CD4-positive, alpha-beta T cell treated with Interleukin-2 at 100 ng/mL for 4 hours (primary cell): Measurements from ENCODE around the gene TTLL7.

Source experiments
- DNase-seq: peaks from one replicate; pipeline ENCODE4 v3.0.0-alpha.2; 2020; ENCODE audit warnings: low spot score

The TTLL7 gene

DNA sequence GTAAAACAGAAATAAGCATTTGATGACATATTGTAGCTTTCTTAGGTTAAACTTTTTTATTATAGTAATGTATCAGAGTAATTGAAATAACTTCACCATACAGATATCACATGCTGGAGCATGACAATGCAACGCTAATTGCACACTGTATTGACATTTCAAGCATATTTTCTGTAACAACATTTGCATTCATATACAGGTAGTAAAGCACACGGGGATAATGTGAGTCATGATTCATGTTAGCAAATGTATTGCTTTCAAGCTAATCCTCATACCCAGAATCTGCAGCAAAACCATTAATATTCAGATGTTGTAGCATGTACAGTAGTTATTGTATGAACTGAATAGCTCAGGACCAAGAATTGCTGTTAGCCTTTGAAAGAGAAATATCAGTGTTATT, 133.9 kb downstream of the TTLL7 start:
- no peak for DNase-seq

DNA sequence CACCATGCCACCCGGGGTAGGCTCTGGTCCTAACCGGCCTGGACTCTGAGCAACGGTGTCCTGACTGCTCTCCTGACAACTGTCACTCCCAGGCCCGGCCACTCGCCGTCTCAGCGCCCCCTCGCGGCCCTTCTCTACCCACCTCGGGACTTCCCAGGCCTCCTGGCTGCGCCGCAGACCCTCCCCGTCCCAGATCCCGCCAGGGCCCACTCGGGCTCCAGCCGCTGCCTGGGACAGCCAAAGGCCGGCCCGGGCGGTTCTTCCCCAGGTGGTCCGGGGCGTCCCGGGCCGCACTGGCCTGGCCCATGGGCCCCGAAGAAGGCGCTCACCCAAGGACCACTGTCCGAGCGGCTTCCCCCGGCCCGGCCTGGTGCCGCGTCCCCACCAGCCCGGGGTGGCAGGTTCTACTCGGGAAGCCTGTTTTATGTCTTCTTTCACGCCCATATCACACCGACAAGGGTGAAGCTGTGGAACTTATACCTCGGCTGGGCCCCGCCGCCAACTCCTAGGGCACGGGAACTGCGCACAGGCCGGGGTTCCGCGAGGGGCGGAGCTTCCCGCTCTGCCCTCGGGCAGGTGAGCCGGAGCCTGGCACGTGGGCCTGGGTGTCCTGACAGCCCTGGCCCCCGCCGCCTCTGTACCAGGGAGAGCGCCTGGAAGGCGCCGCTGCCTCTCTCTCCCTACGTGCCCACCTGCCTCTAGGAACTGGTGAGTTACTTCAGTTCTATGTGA, 138.3 kb downstream of the TTLL7 start:
- DNase-seq = peak; percentile 68

DNA sequence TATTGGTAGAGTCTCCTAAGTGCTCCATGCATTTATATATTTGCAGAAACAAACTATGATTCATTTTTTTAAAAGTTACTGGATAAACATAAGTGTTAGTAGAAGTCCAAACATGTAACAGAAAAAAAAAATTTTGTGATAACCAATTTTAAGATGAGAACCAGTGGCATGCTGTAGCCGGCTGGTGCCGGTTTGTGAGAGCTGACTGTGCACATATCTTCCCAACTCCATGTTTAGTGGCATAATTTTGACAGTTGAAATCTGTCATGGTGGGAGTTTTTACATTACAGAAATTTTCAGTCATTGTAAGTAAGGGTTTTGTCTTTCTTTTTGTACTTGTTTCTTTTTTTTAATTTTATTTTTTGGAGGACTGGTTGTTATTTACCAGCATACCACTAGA, 141.2 kb downstream of the TTLL7 start:
- no peak for DNase-seq

DNA sequence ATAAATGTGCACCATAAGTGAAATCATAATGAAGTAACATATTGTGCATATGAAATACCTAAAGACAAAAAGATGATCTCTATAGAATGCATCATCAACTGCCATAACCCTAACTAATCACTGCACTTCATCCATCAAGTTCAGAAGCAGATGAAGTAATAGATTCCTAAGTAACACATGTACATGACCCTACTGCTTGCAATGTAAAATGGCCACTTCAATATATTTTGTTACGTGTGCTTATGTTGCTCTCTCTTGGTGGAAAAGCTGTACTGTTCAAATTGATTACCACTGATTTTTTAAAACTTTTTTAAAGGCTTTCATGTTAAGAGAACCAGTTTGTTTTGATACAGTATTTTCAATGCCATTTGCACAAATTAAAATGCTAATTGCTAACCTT, 141.8 kb downstream of the TTLL7 start:
- DNase-seq = no peak

DNA sequence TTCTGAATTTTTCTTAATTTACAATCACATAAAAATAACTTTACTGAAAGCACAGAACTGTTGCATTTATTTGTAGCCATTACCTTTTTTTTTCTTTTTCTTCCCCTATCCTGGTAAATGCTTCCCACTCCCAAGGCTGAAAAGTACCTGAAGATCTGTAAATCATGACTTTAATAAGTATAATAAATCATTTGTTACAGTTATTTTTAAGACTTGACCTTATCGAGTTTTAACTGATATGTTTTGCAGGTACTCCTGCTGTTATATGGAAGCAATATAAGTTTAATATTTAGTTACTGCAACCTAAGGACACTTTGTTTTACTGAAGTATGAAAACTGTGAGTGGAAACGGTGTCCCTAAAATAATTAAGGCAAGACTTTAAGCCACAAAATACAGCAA, 142.6 kb downstream of the TTLL7 start:
- no peak for DNase-seq

DNA sequence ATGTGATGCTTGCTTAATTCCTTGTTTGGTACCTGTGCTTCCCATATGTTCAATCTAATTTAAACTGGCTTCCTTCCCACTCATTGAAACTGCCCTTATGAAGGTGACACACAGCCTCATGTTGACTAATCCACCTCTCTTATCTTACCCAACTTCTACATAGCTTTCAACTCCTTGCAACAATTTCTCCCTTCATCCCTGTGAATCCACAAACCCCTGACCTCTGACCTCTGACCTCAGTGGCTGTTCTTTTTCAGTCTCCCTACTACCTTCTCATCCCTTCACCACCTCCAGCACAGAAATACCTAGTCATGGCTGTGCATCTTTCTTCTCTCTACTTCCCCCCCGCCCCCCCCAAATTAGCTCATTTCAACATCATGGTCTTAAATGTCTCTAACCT, 144.5 kb downstream of the TTLL7 start:
- no peak for DNase-seq

DNA sequence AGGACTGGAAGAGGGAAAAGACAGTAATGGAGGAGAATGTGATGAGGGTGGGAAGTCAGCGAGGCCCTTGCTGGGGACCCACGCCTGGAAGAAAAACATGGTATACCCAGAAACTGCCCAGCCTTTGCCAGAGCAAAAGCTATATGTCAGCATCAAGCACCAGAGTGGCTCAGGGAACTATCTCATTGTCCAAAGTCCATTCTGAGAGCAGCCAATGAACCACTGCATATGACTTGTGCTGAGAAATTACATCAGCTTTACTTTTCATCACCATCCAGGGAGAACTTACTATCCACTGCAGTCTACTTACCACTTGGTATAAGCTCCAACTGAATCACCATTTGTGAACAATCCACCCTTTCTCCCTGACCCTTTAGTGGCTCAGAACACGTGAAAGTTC, 148.1 kb downstream of the TTLL7 start:
- no peak for DNase-seq

DNA sequence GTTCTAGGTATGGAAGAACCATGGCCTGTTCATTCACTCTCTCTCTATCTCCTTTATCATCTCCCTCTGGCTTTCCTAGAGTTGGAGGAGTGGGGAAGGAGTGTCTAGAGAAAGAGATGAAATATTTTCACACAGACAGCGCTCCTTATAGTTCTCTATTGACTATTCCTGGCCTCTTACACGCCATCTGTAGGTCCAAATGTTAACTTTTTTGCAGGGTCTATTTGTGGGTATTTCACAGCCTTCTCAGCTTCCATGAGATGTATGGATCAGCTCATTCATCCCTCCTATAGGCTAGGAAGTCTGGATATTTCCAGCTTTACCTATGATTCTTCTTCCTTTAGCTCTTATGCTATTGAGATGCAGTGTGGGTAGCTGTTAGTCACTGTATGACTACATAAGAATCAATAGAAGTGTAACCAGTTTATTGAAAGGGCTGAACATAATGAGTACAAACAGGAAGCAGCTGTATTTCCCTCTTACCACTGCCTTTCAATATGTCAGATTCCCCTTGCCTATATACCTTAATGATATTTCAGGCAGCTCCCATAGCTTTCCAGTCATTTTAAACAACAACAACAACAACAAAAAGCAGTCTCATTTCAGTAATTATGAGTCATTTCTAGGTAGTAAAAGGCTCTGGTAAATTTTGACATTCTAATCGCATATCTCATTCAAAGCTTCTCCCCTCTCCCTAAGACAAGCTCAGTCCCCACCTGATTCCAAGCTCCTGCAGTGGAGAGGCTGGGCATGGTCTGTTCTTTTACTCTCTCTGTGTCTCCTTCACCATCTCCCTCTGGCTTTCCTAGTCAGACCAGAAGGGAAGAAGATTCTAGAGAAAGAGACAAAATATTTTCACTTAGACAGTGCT, 149.5 kb downstream of the TTLL7 start:
- no peak for DNase-seq

DNA sequence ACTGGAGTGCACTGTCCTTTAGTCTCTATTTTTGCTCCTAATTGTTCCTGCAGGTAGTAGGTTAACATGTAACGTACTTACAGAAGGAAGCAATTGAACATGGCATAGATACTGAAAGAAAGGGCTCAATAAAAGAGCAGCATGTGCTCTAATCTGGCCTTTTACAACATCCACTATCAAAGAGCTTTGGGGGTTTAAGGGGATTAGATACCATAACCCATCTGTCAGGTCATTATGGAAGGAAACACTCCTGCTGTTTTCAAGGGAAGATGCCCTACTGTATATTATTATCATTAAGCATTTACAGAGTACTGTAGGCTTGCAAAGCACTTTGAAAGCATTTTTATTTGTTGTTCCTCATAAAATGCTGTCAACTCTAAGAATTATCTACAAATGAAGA, 152.8 kb downstream of the TTLL7 start:
- no peak for DNase-seq

DNA sequence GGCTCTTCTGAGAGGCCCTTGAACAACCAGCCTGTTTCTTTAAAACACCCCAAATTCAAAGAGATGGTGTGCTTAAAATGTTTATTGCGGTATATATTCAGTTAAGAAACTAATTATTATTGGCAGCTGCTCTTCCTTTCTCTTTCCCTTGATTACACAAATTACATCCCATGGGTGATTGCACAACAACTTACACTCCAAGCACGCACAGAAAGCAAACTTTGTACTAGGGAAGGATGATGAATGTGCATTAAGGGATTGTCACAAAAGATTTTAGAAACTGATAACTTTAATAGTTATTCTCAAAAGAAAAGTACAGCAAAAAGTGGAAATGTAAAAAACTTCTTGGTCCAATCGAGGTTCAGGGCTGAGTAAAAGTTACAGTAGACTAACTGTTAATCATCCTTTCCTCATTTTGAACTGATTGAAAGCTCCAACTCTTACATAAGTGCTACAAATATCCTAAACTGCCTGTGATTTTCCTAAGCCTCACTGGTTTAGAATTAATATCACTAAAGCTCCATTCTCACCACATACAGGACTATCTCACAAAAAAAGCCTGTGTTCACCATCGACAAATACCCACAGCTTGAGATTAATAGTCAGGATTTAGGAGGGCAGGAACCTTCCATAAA, 153.4 kb downstream of the TTLL7 start:
- no peak for DNase-seq

DNA sequence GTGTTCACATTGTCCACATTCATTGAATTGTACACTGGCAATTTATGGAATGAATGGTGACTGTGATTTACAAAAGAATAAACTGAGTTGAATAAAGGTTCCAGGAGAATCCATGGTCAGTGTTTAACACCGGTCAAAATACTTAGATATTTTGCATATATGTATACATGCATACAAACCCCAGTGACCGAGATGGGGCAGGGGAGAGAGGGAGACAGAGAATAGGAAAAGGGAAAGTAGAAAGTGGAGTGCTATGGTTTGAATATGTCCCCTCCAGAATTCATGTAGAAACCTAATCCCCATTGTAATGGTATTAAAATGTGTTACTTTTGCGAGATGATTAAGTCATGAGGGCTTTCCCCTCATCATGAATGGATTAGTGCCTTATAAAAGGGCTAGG, 154.4 kb downstream of the TTLL7 start:
- DNase-seq = no peak

DNA sequence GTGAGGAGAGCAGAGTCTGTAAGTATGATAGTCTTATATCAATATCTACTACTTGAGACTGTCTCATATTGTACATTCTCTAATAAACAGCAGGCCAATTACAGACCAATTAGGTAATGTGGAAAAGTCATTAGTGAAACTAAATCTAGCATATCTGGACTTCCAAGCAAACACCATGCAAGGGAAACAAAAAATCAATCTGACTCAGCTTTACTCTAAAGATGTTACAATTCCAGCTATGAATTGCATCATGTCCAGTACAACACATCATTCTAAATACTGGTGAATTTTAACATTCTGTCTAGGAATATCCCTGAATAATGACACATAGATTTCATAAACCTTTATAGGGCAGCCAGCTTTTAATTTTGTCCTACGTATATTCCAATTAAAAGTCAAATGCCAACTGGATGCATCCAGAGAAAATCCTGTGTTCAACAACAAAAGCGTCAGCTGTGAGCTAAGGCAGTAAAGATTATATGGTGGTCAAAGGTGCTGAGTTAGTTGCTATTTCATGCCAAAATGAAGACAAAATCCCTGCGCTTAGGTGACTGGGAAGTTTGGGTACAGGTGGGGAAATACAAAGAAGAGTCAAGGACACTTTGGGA, 159.3 kb downstream of the TTLL7 start:
- no peak for DNase-seq

DNA sequence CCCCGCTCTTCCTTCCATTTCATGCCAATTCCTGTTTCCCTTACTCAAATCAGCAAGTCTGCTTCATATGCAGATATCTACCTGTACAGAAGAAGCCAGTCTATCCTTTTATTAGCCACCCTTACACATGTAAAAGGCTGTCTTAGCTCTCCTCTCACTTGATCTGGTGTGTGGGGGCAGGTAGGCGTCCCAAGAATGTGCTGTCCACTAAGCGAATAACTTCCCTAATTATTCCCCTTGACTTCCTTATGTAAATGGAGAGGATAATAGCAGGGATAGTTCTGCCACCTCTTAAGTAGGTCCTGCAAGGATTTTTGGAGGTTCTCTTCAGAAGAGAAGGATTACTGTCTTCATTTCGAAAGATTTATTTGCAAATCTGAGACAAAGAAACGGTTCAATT, 160.4 kb downstream of the TTLL7 start:
- no peak for DNase-seq

DNA sequence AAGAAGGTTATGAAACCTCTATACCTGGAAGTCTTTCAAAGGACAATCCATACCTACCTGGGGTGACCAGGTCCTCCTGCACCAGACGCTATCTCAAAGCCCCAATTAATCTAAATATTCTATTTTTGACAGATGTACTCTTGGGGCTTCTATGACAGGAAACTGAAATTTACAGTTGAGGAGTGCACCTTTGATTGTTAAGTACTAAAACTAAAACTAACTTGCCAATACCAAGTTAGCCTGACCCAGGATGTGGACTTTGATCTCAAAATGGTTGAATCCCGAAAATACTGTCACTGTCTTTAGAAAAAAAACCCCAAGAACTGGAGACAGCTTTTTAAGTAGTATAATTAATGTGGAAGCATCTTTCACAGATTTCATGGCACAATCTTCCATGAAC, 162.4 kb downstream of the TTLL7 start:
- DNase-seq = no peak

DNA sequence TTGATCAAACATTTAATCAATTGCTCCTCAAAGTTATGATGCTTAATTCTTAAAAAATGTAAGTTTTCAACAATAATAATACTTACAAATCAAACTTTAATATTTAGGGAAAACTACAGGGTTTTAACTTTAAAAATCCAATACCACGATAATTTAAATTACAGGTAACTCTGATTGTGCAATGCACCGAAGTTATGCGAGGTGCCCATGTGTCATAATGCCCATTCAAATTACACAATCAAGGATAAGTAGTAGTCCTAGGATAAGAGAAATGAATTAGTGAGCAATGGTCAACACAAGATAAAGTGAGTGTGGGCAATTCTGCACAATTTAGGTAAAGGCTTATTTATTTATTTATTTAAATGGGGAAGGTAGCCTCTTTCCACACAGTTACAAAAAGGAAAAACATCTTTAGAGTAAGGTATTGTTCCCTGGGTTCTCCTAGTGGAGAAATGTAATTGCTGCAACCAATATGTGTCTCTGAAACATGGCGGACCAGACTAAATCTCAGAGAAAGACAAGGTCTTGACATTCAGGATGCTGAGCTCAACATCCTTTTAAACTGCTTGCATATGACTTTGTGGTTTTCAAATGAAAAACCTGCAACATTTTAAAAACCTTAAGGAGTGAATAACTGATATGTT, 164.2 kb downstream of the TTLL7 start:
- DNase-seq = no peak

DNA sequence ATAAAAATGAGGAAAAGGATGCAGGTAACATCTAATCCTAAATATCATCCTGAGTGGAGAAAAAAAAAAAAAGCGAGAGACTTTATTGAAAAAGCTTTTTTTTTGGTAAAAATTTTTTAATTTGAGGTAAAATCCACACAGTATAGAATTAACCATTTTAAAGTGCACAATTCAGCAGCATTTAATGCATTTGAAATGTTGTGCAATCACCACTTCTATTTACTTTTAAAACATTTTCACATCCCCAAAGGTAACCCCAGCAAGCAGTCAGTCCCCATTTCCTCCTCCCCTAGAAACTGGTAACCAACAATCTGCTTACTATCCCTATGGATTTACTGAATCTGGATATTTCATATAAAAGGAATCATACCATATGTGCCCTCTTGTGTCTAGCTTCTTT, 166.7 kb downstream of the TTLL7 start:
- DNase-seq = no peak

DNA sequence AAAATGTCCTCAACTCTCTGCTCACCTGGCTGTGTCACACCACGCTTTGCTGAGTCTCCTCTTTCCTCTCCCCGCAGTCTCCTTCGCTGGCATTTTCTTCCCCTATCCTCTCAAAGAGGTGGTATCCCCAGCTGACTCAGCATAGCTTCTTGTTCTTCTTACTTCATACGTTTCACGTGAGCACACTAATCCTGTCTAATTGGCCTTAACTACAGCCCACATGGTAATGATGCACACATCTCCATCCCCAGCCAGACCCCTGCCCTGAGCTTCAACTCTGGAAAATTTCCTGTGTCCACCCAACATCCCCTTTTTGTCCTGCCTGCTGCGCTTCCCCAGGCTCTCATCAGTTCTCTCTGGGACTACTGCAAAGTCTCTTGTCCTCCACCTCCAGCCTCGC, 169.8 kb downstream of the TTLL7 start:
- DNase-seq = no peak

DNA sequence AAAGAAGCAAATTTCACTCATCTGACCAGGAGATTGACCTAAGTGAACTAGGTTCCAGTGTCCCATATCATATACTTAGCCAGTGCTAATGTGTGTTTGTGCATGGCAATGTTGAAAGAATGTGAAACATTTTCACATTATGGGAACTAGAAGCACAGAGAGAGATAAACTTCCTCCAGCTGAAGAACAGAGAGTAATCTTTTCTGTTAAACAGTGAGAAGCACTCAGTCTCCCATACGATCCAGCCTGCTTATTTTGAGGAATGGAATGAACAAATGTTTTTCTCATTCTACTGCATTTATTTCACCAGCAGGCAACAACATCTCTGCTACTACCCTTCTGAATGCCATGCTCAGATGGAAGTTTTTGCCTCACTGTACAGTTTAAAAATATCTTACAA, 170.5 kb downstream of the TTLL7 start:
- DNase-seq = no peak

DNA sequence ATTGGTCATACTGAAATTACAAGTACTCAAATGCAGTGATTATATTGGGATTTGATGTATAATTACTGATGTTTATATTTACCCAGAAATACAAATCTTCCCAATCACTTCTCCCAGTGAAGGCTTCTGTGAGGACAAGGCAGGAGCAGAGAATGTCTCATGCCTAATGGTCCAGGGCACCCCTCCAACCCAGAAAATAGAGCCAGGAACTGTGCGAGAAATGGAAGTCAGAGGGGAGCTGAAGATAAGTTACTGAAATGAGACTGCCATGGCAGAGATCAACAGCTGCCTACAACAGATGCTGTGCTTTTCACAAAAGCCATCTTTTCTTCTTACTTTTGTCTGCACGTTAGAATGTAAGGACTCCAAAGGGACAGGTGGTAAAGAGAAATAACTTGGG, 171.2 kb downstream of the TTLL7 start:
- no peak for DNase-seq

DNA sequence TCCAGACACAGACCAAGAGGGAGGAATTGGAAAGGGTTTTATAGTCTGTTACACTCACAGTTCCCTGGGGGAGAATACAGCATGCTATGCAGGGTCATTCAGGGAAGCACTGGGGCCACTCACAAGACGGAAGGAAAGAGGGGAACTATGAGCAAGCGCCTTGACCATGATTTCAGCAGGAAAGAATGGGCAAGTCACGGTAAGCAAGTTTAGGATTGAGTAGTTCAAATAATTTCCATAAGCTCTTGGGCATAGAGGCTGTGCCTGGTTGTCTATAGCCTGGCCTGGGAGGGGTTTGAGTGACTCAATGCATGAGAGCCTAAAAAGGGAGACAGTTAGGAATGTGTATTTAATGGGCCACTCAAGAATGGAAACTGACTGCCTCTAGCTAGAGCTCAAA, 176.7 kb downstream of the TTLL7 start:
- DNase-seq = no peak

DNA sequence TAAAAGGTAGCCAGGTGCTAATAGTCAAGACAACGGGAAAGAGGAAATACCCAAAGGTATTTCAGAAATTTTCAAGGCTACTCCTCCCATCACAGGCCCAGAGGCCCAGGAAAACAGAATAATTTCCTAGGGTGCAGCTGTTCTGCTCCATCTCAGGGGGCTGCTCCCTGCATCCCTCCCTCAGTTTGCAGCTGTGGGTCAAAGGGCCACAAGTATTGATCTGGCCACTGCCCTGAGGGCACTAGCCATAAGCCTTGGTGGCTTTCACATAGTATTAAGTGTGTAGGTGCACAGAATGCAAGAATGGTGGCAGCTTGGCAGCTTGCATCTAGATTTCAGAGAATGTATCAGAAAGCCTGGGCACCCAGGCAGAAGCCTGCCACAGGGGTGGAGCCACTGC, 179.5 kb downstream of the TTLL7 start:
- no peak for DNase-seq

DNA sequence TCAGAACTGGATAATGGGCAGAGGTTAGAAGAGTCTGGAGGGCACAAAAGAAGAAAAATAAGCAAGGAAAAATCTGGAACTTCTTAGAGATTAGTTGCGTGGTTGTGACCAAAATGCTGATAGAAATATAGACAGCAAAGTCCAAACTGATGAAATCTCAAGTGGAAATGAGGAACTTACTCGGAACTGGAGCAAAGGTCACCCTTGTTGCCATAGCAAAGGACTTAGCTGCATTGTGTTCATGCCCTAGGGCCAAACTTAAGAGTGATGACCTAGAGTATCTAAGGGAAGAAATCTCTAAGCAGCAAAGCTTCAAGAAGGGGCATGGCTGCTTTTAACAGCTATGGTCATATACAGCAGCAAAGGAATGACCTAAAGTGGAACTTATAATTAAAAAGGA, 180.0 kb downstream of the TTLL7 start:
- DNase-seq = no peak
